ENCODE results near the gene PFDN6.

GRCh38 chr6:33271117-33271467 is 18.3 kb upstream of the PFDN6 start:
- TF ChIP-seq AFF4 (CRISPR knock-in tag; IDR thresholded peaks at IDR 0.05; ENCODE audit: borderline replicate concordance) (no peak), ATF2 (CRISPR knock-in tag; IDR thresholded peaks at IDR 0.05; ENCODE audit: borderline replicate concordance, low read depth) (no peak), ESRRA (CRISPR knock-in tag; IDR thresholded peaks at IDR 0.05; ENCODE audit: borderline replicate concordance) (no peak), ZBTB43 (CRISPR knock-in tag; IDR thresholded peaks at IDR 0.05) (no peak), CTCF (IDR thresholded peaks at IDR 0.05) (no peak), MYBL2 (CRISPR knock-in tag; IDR thresholded peaks at IDR 0.05) (no peak)
